ENCODE data around the gene CTH.

CTH gene

GRCh38 chr1:70396607-70397006 lies 14.5 kb upstream of the CTH start:
- TF ChIP-seq, protein P1, sequence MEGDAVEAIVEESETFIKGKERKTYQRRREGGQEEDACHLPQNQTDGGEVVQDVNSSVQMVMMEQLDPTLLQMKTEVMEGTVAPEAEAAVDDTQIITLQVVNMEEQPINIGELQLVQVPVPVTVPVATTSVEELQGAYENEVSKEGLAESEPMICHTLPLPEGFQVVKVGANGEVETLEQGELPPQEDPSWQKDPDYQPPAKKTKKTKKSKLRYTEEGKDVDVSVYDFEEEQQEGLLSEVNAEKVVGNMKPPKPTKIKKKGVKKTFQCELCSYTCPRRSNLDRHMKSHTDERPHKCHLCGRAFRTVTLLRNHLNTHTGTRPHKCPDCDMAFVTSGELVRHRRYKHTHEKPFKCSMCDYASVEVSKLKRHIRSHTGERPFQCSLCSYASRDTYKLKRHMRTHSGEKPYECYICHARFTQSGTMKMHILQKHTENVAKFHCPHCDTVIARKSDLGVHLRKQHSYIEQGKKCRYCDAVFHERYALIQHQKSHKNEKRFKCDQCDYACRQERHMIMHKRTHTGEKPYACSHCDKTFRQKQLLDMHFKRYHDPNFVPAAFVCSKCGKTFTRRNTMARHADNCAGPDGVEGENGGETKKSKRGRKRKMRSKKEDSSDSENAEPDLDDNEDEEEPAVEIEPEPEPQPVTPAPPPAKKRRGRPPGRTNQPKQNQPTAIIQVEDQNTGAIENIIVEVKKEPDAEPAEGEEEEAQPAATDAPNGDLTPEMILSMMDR (IDR thresholded peaks at IDR 0.05; ENCODE audit: low read depth, low read length) = no peak
- H3K4me3 ChIP-seq (ENCODE audit: low read depth, low read length) = no peak overlapping the region

DNA sequence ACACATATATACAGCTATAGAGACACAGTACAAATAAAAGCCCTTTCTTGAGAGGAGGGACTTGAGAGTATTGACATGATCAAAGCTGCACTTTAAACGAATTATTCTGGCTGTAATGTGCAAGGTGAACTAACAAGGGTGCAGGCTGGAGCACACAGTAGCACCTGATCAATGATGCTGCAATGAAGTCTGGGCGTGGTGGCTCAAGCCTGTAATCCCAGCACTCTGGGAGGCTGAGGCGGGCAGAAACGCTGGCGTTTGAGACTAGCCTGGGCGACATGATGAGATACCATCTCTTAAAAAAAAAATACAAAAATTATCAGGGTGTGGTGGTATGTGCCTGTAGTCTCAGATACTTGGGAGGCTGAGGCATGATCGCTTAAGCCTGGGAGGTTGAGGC lies 14.1 kb upstream of the CTH start:
- TF ChIP-seq, protein P1 (IDR thresholded peaks at IDR 0.05; ENCODE audit: low read depth, low read length) = no peak
- H3K4me3 ChIP-seq (ENCODE audit: low read depth, low read length) = no peak overlapping the region

GRCh38 chr1:70400335-70400734 lies 10.7 kb upstream of the CTH start:
- TF ChIP-seq, protein P1 (IDR thresholded peaks at IDR 0.05; ENCODE audit: low read depth, low read length) = no peak

DNA sequence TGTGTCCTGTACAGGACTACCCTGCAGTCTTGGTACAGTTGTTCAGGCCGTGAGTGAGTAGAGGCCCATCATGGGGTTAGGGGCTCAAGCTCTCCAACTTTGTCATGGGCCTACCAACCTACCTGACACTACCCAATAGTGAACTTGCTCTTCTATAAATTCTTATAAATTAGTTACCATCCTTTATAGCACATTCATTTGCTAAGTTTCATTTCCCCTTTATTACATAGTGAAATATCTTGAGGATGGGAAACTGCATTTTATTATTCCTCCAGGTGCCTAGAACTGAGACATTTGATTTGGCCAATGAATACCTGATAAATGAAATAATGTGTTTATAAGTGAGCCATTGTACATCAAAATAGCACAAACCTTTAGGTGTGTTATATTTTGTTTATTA lies 9.1 kb upstream of the CTH start:
- TF ChIP-seq, protein P1 (IDR thresholded peaks at IDR 0.05; ENCODE audit: low read depth, low read length) = no peak
- H3K4me3 ChIP-seq (ENCODE audit: low read depth, low read length) = no peak overlapping the region

More at GRCh38 chr1:70400335-70400734, 10.7 kb upstream of the CTH start:
- no peak overlapping the region for H3K4me3 ChIP-seq (ENCODE audit: low read depth, low read length)

GRCh38 chr1:70403759-70404158 lies 7.3 kb upstream of the CTH start:
- H3K4me3 ChIP-seq (ENCODE audit: low read depth, low read length) = no peak overlapping the region
- TF ChIP-seq, protein P1 (IDR thresholded peaks at IDR 0.05; ENCODE audit: low read depth, low read length) = no peak

DNA sequence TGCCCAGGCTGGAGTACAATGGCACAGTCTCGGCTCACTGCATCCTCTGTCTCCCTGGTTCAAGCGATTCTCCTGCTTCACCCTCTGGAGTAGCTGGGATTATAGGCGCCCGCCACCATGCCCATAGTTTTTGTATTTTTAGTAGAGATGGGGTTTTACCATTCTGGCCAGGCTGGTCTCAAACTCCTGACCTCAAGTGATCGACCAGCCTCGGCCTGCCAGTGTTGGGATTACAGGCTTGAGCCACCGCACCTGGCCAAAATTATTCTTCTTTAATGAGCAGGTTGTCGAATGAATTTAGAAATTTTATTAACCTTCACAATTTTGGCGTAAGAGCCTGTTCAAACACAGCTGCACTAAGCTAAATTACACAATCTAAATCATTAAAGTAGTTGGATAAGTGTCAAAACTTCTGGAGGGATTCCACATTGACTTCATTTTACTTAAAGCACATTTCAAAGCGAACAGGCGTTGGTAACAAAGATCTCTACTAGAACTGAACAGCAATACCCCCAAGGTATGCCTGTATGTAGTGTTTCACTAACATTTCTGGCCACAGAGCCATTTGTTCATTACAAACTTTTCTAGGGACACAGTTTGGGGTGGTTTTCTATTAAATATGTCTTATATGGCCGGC lies 5.2 kb upstream of the CTH start:
- no peak overlapping the region for H3K4me3 ChIP-seq (ENCODE audit: low read depth, low read length)
- TF ChIP-seq, protein P1 (IDR thresholded peaks at IDR 0.05; ENCODE audit: low read depth, low read length) = no peak

DNA sequence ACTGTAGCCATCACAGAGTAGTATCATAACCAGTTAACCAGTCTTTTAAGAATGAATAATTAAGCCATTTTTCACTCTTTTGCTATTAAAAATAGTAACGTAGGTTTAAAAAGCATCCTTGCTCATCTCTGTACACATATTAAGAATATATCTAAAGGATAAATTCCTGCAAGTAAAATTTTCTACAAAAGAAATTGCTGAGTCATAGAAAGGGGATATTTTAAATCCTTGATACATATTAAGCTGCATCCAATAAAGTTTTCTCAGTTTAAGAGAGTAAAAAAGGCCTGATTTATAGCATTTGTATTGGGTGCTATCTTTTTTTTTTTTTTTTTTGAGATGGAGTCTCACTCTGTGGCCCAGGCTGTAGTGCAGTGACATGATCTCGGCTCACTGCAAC lies 1.9 kb upstream of the CTH start:
- TF ChIP-seq, protein P1 (IDR thresholded peaks at IDR 0.05; ENCODE audit: low read depth, low read length) = no peak

More for the DNA sequence above, 1.9 kb upstream of the CTH start:
- H3K4me3 ChIP-seq (ENCODE audit: low read depth, low read length) = no peak overlapping the region

Data from WI38 (cell line).